HG02623 (cell line): ENCODE data around the gene PGAP6.
"Not testable (repeated sequence)": the region's sequence is repeated elsewhere in the genome, so short reads cannot be mapped to it uniquely, and the experiment has no call there.

Source experiments
- ATAC-seq: cut with Tn5 transposase; IDR thresholded peaks from one replicate; pipeline ENCODE4 v1.9.1; 2021; ENCODE audit warnings: moderate library complexity; ENCODE audit not compliant: unreplicated experiment

Gene PGAP6

DNA sequence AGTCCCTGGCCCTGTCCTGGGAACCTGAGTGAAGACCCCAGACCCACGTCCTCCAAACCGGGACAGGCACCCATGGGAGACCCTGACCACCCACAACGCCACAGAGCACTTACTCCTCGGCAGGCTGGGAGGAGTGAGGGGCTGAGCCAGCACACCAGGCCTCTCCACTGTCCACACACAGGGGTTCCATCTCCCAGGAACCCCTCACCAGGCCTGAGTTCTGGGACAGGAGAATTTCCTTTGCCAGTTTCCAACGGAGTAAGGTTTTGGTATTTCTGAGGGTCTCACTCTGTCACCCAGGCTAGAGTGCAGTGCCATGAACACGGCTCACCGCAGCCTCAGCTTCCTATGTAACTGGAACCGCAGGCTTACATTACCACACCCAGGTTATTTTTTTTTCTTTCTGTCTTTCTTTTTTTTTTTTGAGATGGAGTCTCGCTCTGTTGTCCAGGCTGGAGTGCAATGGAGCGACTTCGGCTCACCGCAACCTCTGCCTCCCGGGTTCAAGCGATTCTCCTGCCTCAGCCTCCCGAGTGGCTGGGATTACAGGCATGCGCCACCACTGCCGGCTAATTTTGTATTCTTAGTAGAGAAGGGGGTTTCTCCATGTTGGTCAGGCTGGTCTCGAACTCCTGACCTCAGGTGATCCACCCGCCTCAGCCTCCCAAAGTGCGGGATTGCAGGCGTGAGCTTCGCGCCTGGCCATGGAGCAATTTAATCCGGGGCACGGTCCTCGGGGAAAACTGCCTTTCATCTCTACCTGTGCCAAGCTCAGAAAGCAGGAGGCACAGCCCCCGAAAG is 1.6 kb downstream of the PGAP6 start:
- ATAC-seq: no peak

DNA sequence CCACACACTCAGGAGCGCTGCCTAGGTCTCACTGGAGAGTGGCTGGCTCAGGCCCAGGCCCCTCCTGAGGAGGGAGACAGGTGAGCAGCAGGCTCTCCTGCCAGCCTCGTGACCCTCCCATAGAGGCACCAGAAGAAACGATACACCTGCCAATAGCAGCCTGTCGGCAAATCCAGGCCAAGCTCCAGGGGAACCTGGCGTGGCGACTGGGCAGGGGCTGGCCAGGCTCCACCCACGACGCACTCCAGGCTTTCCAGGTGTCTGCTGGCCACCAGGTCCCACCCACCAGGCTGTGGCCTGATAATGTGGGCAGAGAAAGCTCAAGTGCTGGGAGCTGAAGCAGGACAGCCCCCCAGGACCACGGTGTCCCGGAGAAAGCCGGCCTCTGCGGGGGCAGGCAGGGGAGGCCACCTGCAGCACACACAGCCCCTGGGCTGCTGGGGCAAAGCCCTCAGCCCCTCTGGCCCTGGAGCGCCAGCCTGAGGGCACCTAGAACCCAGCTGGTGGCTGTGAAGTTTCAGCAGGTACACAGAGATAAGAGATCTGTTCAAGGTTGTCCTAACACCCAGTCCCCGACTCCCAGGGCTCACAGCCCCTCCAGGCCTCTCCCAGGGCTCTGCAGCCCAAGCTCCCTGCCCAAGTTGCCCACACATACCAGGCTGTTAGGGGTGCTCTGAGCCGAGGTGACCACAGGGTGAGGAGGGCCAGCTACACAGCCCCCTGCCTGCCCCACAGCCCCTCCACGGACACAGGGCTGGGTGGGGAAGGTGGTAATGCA is 2.4 kb downstream of the PGAP6 start:
- ATAC-seq: no peak

DNA sequence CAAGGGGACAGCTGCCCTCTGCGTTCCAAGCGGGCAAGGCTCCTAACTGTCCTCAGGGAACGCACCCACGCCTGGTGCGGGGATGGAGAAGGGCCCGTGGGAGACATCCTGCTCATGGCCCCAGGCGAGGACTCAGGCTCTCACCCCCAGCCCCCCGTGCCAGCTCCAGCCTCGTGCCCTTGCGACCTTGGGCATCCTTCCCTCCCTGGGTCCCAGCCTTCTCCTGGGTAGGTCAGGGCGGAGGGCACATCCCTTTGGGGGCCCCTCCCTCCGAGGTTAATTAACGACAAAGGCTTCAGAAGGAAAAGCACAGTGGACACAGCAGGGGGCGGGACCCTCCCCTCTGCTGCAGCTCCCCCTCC is 3.0 kb downstream of the PGAP6 start:
- no peak for ATAC-seq

DNA sequence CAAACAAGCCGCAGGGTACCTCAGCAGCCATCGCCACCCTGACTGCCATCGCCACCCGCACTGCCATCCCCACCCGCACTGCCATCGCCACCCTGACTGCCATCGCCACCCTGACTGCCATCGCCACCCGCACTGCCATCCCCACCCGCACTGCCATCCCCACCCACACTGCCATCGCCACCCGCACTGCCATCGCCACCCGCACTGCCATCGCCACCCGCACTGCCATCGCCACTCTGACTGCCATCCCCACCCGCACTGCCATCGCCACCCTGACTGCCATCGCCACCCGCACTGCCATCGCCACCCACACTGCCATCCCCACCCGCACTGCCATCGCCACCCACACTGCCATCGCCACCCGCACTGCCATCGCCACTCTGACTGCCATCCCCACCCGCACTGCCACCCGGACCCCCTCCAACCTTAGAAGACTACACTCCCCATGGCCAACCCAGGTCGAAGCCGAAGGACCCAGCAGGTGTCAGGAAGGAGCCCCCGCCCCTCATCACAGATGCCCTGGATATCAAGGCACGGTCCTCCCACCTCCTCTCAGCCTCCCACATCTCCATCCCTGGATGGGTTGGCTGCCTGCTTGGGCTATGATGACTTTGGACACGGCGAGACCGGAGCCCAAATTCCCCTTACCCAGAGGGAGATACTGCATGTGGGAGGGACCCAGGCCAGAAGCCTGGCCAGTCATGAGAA is 3.5 kb downstream of the PGAP6 start:
- not testable (repeated sequence) for ATAC-seq

DNA sequence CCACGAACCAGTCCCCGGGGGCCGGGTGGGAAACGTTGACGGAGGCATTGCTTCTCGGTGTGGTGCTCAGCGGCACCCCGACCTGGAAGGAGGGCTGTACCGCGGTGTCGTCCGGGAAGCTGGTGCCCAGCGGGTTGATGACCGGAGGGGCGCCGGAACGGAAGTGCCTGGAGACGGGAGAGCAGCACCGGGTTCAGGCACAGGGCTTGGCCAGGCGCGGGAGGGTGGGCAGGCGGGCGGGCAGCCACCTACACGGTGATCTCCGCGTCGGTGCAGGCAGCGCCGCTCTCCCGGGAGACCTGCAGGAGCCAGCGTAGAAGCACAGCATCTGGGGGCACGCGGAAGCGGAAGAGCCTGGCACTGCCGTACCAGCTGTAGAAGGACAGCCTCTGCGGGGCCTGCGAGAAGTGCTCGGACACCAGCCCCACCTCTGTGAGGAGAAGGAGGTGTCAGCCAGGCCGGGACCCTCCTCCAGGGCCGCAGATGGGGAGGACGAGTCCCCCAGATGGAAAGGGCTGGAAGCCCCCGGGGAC is 4.3 kb downstream of the PGAP6 start:
- ATAC-seq: no peak

DNA sequence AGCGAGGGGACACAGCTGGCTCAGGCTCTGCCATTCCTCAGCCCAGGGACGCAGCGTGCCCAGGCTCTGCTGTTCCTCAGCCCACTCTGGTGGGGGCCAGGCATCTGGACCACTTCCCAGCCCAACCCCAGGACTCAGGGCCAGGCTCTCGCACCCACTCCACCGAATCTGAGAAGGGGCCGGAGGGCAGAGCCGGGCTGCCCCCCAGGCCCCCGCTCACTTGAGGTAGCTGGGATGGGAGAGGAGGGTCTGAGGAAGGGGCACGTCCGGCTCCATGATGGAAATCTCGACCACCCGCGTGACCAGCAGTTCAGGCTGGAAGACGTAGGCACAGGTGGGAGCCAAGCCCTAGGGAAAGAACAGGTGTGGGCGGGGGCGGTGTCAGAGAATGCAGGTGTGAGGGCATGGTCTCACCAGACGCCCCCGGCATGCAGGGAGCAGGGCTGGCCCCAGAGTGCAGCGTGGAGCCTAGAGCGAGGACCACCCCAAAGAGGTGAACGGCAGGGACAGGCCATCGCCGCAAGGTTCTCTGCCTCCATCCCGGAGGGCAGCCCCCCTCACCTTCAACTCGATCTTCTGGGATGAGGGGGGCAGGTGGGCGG is 4.9 kb downstream of the PGAP6 start:
- no peak for ATAC-seq

DNA sequence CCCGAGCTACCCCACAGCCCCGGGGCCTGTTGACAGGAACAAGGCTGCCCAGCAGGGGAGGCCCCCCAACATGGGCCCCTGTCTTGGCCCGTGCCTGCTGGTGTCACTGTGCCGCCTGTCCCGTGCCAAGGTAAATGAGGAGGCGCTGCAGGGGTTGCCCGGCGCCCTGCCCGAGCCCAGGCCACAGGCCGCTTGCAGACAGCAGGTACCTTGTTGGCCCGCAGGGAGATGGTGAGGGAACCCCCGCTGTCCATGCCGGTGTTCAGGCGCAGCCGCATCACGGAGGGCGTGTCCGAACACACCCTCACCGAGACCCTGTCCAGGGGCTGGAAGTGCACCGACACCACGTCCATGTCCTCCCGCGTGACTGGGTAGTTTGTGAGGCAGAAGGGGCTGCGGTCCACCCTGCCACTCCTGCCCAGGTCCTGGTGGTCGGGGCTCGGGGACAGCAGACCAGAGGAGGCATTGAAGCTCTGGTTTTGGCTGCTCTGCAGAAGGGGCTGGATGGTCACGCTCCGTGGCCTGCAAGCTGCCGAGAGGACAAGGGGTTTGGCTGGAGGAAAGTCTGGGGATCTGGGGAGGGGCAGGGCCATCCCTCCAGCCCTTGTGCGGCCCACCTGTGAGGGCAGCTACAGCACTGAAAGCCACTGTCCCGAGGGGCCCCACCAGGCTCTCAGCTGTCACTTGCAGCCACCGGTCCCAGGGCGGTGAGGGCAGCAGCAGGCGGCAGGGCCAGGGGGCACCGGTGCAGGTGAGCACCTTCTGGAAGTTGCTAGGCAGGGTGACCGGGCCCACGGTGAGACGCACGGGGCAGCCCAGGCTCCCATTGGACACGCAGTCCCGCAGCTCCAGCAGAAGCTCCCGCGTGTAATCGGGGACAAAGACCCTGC is 5.6 kb downstream of the PGAP6 start:
- no peak for ATAC-seq

DNA sequence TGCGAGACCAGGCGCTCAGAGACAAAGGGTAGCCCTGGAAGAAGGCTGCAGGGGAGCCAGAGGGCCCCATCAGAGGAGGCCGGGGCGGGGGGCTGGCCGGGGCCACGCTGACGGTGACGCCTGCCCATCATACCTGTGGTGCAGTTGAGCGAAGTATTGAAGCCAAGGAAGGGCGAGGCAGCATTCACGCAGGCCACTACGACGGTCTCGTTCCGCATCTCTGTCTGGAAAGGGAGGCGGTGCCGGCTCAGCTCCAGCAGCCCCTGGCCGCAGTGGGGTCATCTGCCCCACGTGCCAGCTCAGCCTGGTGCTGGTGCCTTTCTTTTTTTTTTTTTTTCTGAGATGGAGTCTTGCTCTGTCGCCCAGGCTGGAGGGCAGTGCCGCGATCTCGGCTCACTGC is 6.6 kb downstream of the PGAP6 start:
- no peak for ATAC-seq

DNA sequence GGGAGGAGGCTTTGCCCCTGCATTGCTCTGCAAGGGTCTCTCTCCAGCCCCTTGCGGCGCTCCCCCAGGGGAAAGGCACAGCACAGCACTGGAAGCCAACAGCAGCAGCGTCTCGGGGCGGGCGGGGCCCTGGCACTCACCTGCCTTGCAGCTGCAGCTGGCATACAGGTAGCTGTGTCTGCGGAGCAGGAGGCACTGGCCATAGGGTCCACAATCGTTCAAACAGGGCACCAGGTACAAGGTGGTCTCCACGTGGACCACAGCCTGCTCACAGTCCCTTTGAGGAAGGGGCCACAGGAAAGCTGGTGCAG is 7.2 kb downstream of the PGAP6 start:
- no peak for ATAC-seq

DNA sequence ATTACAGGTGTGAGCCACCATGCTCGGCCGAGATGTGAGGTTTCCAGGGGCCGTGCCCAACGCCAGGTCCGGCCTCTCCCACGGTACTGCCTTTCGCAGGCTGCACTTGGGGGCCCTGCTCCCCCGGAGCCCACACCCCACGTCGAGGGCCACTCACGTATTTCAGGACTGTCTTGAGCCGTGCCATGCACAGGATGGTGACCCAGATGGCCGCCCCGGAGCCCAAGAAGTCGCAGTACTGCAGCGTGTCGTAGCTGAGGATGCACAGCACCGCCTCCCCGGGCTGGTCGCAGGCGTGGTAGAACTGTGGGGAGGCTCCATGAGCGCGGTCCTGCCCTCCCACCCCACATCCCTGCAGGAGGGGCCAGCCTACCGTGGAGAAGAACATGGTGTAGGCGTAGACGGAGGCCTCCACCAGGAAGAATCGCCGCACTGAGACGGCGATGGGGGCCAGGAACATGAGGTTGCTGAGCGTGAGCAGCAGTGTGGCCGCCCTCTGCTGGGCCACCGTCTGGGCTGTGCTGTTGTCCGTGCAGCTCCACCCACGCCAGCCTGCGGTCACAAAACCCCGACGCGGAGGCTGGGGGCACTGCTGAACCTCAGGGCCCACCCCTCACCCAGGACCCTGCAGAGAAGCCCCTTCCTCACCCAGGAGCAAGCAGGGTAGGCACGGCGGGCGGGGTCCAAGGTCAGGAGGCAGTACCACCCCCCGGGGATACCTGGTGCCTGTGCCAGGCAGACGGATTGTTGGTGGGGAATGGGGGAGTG is 7.7 kb downstream of the PGAP6 start:
- no peak for ATAC-seq

DNA sequence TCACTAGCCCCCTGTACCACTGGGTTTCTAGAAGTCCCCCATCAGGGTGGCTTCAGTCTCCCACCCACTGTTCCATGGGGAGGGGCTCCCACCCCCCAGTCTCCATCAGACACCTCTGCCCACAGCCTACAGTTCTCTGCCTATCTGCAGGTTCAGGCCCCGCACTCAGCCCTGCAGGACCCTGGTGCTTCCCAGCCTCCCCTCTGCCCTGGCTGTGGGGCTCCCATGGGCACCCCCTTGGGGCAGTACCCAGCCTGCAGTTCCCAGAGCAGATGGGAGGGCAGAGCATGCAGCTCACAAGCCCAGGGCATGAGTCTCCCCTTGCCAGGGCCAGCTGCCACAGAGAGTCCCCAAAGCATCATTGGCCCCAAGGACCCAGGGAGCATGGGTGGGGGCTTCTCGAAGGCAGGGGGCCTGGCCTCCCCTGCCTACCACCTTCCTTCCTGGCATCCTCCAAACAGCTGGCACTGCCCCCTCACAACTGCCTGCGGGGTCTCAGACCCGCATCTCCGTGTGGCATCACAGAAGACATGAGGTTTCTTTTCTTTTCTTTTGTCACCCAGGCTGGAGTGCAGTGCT is 8.7 kb downstream of the PGAP6 start:
- ATAC-seq: no peak

DNA sequence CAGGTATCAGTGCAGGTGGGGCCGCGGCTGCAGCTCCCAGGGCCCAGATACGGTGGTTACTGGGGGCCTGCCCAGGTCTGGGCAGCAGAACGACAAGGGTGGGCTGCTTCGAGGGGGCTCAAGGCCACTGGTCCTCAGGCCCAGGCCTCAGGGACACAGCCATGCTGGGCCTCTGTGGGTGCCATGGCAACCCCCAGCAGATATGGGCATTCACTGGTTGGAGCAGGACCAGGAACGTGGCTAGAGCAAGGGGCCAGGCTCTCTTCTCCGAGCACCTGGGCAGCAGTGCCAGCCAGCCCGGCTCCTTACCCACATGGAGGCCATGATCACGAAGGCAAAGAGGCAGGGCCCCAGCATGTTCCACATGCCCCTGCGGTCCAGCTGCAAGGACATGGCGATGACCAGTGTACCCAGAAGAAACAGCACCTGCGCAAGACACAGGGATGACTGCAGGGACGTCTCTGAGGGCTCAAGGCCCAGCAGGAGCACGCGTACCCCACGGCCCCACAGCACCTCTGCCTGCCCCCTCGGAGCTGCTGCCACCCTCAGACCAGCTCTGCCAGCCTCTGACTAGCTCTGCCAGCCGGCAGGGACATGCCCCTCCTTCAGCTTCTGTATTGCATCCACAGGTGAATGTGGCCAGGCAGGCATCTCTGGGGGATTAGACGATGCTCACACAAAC is 9.3 kb downstream of the PGAP6 start:
- no peak for ATAC-seq

DNA sequence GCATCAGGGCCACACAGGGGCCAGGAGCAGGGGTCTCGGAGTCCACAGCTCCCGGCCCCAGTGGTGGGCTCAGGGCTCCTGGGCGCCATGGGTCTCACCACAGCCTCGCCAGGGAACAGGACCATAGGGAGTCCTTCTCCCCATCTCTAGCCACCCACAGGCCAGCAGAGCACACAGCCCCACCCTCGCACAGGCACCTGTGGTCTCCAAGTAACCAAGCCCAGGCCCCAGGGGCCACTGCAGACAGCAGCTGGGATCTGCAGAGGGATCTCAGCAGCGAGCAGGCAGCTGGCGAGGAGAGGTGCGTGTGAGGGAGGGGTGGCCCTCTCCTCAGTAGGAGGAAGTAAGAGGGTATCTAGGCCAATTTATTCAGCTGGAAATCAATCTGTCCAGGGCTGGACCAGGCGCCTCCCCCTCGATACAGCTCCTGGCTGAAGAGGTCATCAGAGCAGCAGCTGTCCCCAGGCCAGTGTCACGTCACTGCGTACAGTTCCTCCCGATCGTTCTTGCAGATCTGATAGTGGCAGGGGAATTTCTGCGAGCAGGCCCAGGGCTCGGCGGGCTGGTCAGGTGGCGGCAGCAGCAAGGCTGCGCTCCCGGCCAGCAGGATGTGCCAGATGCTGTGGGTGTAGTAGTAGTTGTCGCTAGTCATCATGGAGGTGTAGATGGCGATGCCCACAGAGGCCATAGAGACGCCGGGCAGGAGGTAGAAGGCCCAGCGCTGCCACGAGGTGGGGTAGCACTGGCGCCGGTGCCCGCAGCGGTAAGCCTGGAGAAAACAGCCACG is 10.1 kb downstream of the PGAP6 start:
- no peak for ATAC-seq

DNA sequence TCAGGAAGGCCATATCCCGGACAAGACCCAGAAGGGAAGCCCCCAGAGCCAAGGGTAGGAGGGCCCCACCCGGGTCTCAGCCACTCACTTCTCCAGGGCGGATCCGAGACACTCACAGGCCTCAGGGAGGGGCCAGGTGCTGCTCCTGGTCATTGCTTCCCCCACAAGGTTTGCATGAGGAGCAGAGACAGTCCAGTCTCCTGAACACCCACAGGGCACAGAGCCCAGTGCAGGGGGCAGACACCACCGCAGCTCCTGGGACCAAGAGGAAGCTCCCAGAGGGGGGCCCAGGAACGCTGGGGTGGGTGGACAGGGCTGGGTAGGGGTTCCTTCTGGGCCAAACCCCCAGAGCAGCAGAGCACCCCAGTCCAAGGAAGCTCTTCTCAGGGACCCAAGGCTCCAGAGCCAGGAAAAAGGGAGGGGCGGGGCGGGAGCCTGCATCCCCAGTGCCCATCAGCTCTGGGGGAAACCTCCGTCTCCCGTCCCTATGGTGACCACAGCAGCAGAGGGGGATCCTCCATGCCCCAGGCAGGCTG is 10.7 kb downstream of the PGAP6 start:
- ATAC-seq: no peak

DNA sequence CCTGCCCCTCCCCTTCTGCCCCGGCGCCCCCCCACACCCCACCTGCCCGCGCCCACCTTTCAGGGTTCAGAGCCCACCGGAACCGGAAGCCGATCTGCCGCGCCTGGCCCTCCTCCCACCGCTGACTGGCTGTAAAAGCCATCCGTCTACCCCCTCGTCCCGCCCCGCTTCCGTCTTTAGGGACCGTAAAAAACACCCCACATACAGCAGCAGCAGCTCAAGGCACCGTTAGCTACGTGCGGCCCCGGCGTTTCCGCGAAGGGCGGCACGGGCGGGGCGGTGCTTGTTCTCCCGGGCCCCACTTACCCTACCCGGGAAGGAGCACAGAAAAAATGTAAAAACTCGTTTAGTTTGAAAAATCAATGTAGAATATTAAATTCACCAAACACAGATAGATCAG is 11.3 kb downstream of the PGAP6 start, which contains the start of gene MRPL28:
TSS of gene MRPL28 (minus strand) at position 96 of the 400 bp plus-strand sequence. CDS start 320 bp downstream, outside the sequence.
- peak; percentile 74 for ATAC-seq

DNA sequence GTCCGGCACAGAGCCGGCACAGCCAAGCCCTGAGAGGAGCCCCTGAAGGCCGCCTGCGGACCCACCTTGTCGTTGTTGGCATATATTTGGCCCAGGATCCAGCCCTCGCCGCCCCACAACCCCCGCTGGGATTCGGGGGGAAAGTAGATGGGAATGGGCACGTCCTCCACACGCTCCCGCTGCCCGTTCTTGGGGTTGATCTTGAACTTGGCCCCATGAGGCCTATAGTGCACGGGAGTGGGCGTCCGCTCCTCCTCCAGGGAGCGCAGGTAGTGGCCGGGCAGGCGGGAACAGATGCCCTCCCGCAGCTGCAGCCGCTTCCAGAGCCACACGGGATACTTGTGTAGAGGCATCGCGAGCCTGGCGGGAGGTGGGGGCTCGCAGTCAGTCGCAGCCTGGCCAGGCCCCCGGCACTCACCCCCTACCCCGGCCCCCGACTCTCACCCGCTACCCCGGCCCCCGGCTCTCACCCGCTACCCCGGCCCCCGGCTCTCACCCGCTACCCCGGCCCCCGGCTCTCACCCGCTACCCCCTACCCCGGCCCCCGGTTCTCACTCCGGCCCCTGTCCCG is 11.8 kb downstream of the PGAP6 start:
- ATAC-seq: no peak

DNA sequence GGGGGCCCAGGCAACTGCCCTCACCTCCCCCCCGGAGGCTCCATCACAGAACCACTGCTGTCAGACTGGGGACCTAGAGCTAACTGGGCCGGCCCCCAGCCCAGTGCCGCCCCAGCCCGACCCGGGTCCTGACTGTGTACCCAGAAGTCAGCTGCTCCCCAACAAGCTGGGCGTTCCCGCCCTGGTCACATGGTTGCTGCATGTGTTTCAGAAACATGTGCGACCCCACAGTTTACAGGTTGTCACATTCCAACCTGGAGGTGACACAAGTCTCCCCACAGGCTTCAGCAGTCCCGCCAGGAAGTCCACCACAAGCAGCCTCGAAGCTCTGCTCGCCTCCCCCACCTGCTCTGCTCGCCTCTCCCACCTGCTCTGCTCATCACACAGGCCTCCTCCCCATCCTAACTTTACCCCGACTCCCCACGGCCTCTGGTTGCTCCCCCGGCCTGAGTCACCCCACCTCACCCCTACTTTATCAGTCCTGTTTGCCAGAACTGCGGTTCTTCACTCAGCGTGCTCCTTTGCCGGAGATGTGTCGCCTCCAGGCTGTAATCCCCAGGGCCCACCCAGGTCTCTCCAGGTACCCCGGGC is 12.4 kb downstream of the PGAP6 start:
- no peak for ATAC-seq
